ENCODE results near the gene RYR3. TPM values are rescaled to one million over a fixed set of nuclear protein-coding genes. Genes with fewer than 3 reads are reported as not detected.

The RYR3 gene
- total RNA-seq (2022) (not detected in 2 replicates), Bru-seq, nascent RNA (percentile 3 among the genes with signal in this experiment), BruChase-seq, experiment 1, labeled RNA remaining after a 6-hour chase (percentile 1 among the genes with signal in this experiment), BruChase-seq, experiment 2, labeled RNA remaining after a 2-hour chase (percentile 3 among the genes with signal in this experiment)
- long read RNA-seq, result 0 reads

DNA sequence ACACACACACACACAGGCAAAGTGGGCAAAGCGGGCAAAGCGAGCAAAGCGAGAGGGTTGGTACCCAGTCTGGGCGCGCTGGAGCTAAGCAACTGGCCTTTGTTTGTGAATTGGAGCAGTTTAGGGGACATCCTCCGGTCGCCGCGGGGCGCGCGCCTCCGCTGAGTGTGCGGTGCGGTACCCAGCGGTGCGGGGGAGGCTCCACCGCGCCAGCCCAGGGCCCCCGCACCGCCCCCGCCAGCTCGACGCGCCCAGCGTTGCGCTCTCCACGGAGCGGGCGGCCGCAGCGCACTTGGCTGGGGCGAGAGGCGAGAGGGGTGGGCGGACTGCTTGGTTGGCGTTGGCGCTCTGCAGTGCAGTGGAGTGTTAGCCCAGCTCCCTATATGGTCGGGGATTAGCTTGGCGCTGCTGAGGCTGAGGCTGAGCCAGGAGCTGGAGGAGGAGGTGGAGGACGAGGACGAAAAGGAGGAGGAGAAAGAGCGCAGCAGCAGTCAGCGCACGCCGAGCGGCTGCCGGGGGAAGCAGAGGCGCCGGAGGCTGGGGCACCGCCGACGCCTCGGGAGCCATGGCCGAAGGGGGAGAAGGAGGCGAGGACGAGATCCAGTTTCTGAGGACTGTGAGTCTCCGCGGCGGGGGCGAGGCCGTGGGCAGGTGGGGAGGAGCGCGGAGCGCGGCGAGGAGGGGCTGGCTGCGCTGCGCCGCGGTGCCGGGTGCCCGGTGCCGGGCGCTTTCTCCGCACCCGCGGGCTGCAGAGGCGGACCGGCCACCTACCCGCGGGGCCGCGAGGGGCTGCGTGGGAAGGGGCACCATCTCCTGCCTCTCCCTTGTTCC, at the start of gene RYR3:
RYR3 (plus strand) TSS at position 487 of the 831 bp plus-strand sequence; CDS start at position 566, 79 bp downstream.
- no peak for TF ChIP-seq CTCF (IDR thresholded peaks at IDR 0.05; ENCODE audit: unreplicated experiment)
- CTCF ChIA-PET, result no interaction called here
- H3K4me1 Mint-ChIP-seq (ENCODE audit: insufficient read depth, unreplicated experiment), result peaks cover 6% of the 10 kb centered on the region
- H3K9me3 Mint-ChIP-seq (ENCODE audit: unreplicated experiment), result no peaks in the 10 kb centered on the region
- no peak within 1 kb of the TSS for H3K27ac Mint-ChIP-seq (ENCODE audit: low read depth, unreplicated experiment)
- H3K27me3 Mint-ChIP-seq (ENCODE audit: insufficient read depth, unreplicated experiment), result peaks cover 41% of the 10 kb centered on the region
- POLR2A ChIA-PET, result no interaction called here
- DNase-seq (ENCODE audit: unreplicated experiment), result no peak
- no TSS peak for BruUV-seq (replicated peaks)
- no peaks in the 10 kb centered on the region for H3K36me3 Mint-ChIP-seq (ENCODE audit: insufficient read depth, unreplicated experiment)
- peak within 1 kb of the TSS; percentile 41 for H3K4me3 Mint-ChIP-seq (ENCODE audit: unreplicated experiment)
- intact Hi-C loops (cut with micrococcal nuclease), result no loop called here

- no peak for DNase-seq (ENCODE audit: unreplicated experiment)
- BruUV-seq (replicated peaks), result no TSS peak
- CTCF ChIA-PET, result interaction anchor here (0.6 kb wide), 1 partner anchor 601 kb away, joined by 3 read pairs; no protein-coding TSS in a partner anchor
- intact Hi-C loops (cut with micrococcal nuclease), result no loop called here
- H3K4me1 Mint-ChIP-seq (ENCODE audit: insufficient read depth, unreplicated experiment), result no peaks in the 10 kb centered on the region
- no peak overlapping the region for H3K27ac Mint-ChIP-seq (ENCODE audit: low read depth, unreplicated experiment)
- no peak for TF ChIP-seq CTCF (IDR thresholded peaks at IDR 0.05; ENCODE audit: unreplicated experiment)
- POLR2A ChIA-PET, result interaction anchor here (1.3 kb wide), 1 partner anchor 12 kb away, joined by 3 read pairs; no protein-coding TSS in a partner anchor
- H3K9me3 Mint-ChIP-seq (ENCODE audit: unreplicated experiment), result no peaks in the 10 kb centered on the region
- no peaks in the 10 kb centered on the region for H3K27me3 Mint-ChIP-seq (ENCODE audit: insufficient read depth, unreplicated experiment)
- no peaks in the 10 kb centered on the region for H3K36me3 Mint-ChIP-seq (ENCODE audit: insufficient read depth, unreplicated experiment)
- H3K4me3 Mint-ChIP-seq (ENCODE audit: unreplicated experiment), result no peak overlapping the region
These were observed 48.5 kb upstream of the RYR3 start for GRCh38 chr15:33262306-33262705.

DNA sequence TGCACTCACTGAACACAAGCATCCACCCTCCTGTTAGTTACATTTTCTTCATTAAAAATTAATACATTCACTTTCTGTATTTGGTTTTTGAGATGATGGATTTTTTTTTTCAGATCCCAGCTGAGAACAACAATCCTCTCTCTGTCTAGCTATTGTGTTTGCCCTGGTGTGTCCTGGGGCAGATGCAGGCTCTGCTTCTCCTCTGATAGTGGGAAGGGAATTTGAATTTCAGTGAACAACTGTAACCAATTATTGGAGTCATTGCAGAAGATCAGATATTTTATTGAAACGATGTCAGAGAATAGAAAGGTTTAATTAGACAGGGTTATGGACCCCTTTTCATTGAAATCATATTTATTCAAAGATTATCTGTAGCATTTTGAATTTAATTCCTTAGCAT, 33.1 kb upstream of the RYR3 start:
- Mint-ChIP-seq H3K4me3 (ENCODE audit: unreplicated experiment) (no peak overlapping the region), H3K4me1 (ENCODE audit: insufficient read depth, unreplicated experiment) (peaks cover 18% of the 10 kb centered on the region), H3K9me3 (ENCODE audit: unreplicated experiment) (no peaks in the 10 kb centered on the region), H3K36me3 (ENCODE audit: insufficient read depth, unreplicated experiment) (peaks cover 5% of the 10 kb centered on the region), H3K27me3 (ENCODE audit: insufficient read depth, unreplicated experiment) (peaks cover under 1% of the 10 kb centered on the region), H3K27ac (ENCODE audit: low read depth, unreplicated experiment) (no peak overlapping the region)
- ChIA-PET CTCF (interaction anchor here (1.0 to 7.3 kb wide), 4 partner anchors 15 to 459 kb away, joined by 4 to 73 read pairs (median 12); no protein-coding TSS in a partner anchor), POLR2A (interaction anchor here (0.9 kb wide), 1 partner anchor 9 kb away, joined by 4 read pairs; no protein-coding TSS in a partner anchor)
- no TSS peak for BruUV-seq (replicated peaks)
- TF ChIP-seq CTCF (IDR thresholded peaks at IDR 0.05; ENCODE audit: unreplicated experiment), result no peak
- DNase-seq (ENCODE audit: unreplicated experiment), result no peak
- intact Hi-C loops (cut with micrococcal nuclease), result loop anchor here (2.0 kb wide), 1 partner anchor 35 kb away; no protein-coding TSS in a partner anchor

Data from MCF 10A (cell line).